Breast epithelium (tissue), 4 donors: Measurements from ENCODE around the gene ASF1B. TPM values are rescaled to one million over a fixed set of nuclear protein-coding genes. Genes with fewer than 3 reads are reported as not detected.
A peak's percentile ranks its signal among the peaks of the same experiment; 100 is the strongest.

Experiments
- DNase-seq, 2 donors: peaks; one replicate each; pipeline ENCODE4 v3.0.0-alpha.2; 2019; ENCODE audit warnings: low spot score in 2 of 2
- H3K27ac ChIP-seq, 2 donors: fragments of 200-600 bp; sonication (generic) in 1 of 2; one replicate each; pipeline ENCODE4 v1.5.1; 2016 to 2019; ENCODE audit warnings: mild to moderate bottlenecking in 1 of 2
- H3K27me3 ChIP-seq, 2 donors: fragments of 200-600 bp; sonication (generic) in 1 of 2; one replicate each; pipeline versions ENCODE4 v1.5.1 to v1.6.0; 2017 to 2019; ENCODE audit warnings: control low read depth in 1 of 2, mild to moderate bottlenecking in 1 of 2
- H3K36me3 ChIP-seq: fragments of 200-600 bp; one replicate; pipeline ENCODE4 v1.5.1; 2019
- H3K4me1 ChIP-seq, 2 donors: fragments of 200-600 bp; sonication (generic); one replicate each; pipeline ENCODE4 v1.5.1; 2016 to 2019; ENCODE audit warnings: control low read depth in 1 of 2
- H3K4me3 ChIP-seq, 3 donors: fragments of 200-600 bp; sonication (generic); 1 replicate in 2 of 3; 2 replicates in 1 of 3; pipeline ENCODE4 v1.5.1; 2016 to 2019; ENCODE audit warnings: mild to moderate bottlenecking in 3 of 3, moderate library complexity in 2 of 3
- H3K9me3 ChIP-seq, 2 donors: fragments of 200-600 bp; sonication (generic) in 1 of 2; one replicate each; pipeline ENCODE4 v1.5.1; 2016 to 2019; ENCODE audit warnings: control low read depth in 1 of 2
- POLR2A ChIP-seq: fragments of 450-650 bp; IDR thresholded peaks from one replicate; pipeline ENCODE4 v1.6.1; 2016; ENCODE audit warnings: antibody characterized with exemption, mild to moderate bottlenecking, moderate library complexity
- POLR2AphosphoS5 ChIP-seq, 3 donors: sonication (generic); formaldehyde crosslinking; IDR thresholded peaks; one replicate each; pipeline ENCODE4 v1.6.1; 2017; ENCODE audit warnings: antibody characterized with exemption in 3 of 3
- intact Hi-C: fragments of 100-400 bp; cut with DNase I; formaldehyde crosslinking; loops from one replicate; pipeline ENCODE4 v1.15.1; 2023; ENCODE audit warnings: low total_unique reads
- total RNA-seq, 3 donors: library from RNA; depleted of rRNA; stranded (reverse); fragments of >200 nt; gene quantifications; one replicate each; pipeline ENCODE4 v1.1.0, GENCODE V29; 2016
- TF ChIP-seq, protein P1 (sequence below), 3 donors: fragments of 450-650 bp; IDR thresholded peaks; one replicate each; pipeline ENCODE4 v1.5.1; 2016 to 2017; ENCODE audit warnings: antibody characterized with exemption in 3 of 3, mild to moderate bottlenecking in 3 of 3, moderate library complexity in 3 of 3

ASF1B gene
- total RNA-seq, 3 donors from 2014 or later = 0.66 to 1.6 (median 1.2) TPM

DNA sequence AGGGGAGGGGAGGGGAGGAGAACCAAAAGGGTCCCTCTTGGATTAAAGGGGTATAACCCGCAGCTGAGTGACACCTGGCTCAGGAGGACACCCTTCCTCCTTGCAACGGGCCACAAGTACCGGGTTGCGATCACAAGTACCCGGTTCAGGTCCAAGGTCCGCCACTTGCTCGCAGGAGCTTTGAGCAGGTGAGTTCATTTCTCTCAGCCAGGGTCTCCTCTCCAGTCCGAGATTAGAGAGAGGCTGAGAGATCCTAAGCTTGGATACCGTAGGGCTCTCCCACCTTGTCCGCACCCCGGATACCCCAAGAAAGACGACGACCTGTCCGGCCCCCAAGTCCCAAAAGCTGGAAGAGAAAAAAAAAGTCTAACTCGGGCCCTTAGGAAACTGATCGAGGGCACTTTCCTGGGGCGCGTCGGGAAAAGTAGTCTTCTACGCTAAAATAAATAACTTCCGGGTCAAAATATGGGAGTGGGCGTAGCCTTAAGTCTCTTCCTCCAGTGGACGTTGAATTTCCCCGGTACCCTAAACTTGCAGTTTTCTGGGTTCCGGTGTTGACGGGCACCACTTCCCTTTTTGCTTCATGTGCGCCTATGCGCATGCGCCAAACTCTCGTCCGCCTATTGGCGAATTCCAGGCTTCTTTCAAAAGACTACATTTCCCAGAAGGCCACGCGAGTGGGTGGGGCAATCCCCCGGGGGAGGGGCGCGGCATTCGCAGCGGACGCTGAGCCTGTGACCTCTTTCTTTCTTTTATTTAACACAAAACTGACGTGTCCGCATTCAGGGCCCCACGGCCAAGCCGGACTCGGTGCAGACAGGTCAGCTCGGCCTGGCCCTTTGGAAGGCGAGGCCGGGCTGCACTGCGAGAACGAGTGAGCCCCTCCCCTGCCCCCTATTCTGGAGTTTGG is 55.2 kb downstream of the ASF1B start:
- H3K36me3 ChIP-seq = no peaks in the 10 kb centered on the region
- TF ChIP-seq, protein P1, sequence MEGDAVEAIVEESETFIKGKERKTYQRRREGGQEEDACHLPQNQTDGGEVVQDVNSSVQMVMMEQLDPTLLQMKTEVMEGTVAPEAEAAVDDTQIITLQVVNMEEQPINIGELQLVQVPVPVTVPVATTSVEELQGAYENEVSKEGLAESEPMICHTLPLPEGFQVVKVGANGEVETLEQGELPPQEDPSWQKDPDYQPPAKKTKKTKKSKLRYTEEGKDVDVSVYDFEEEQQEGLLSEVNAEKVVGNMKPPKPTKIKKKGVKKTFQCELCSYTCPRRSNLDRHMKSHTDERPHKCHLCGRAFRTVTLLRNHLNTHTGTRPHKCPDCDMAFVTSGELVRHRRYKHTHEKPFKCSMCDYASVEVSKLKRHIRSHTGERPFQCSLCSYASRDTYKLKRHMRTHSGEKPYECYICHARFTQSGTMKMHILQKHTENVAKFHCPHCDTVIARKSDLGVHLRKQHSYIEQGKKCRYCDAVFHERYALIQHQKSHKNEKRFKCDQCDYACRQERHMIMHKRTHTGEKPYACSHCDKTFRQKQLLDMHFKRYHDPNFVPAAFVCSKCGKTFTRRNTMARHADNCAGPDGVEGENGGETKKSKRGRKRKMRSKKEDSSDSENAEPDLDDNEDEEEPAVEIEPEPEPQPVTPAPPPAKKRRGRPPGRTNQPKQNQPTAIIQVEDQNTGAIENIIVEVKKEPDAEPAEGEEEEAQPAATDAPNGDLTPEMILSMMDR (IDR thresholded peaks at IDR 0.05) = peak in 1 of 3 donors; percentile 20
- TF ChIP-seq POLR2AphosphoS5 (IDR thresholded peaks at IDR 0.05) (peak; percentile 75 to 92 (median 91)), POLR2A (peak; percentile 70)
- H3K27ac ChIP-seq = peak overlapping the region; percentile 94 to 96
- H3K27me3 ChIP-seq = no peaks in the 10 kb centered on the region
- no peaks in the 10 kb centered on the region for H3K4me1 ChIP-seq
- H3K9me3 ChIP-seq = no peaks in the 10 kb centered on the region
- intact Hi-C loops = no loop called here
- H3K4me3 ChIP-seq = peak overlapping the region; percentile 77 to 80 (median 78)
- peak; percentile 99 for DNase-seq

DNA sequence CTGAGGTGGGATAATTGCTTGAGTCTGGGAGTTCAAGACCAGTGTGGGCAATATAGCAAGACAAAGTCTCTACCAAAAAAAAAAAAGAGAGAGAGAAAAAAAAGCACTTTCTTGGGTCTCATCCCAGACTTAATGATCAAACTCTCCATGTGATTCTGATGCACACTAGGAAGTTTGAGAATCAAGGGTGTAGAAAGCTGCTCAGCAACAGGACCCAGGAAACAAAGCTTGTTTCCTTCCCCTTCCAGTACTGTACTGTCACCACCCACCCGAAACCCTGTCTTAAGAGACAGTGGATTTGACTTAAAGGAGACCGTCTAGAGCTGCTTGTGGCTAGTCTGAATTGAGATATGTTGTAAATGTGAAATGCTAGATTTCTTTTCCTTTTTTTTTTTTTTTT is 58.0 kb downstream of the ASF1B start:
- Histone ChIP-seq H3K36me3 (no peaks in the 10 kb centered on the region), H3K27ac (no peak overlapping the region), H3K9me3 (no peaks in the 10 kb centered on the region), H3K4me3 (no peak overlapping the region), H3K4me1 (no peaks in the 10 kb centered on the region), H3K27me3 (no peaks in the 10 kb centered on the region)
- no peak for DNase-seq
- intact Hi-C loops = loop anchor here (10.0 kb wide), 1 partner anchor 194 kb away; no protein-coding TSS in a partner anchor
- no peak for TF ChIP-seq POLR2A
- TF ChIP-seq POLR2AphosphoS5 (IDR thresholded peaks at IDR 0.05) = no peak
- TF ChIP-seq, protein P1 (IDR thresholded peaks at IDR 0.05) = no peak

DNA sequence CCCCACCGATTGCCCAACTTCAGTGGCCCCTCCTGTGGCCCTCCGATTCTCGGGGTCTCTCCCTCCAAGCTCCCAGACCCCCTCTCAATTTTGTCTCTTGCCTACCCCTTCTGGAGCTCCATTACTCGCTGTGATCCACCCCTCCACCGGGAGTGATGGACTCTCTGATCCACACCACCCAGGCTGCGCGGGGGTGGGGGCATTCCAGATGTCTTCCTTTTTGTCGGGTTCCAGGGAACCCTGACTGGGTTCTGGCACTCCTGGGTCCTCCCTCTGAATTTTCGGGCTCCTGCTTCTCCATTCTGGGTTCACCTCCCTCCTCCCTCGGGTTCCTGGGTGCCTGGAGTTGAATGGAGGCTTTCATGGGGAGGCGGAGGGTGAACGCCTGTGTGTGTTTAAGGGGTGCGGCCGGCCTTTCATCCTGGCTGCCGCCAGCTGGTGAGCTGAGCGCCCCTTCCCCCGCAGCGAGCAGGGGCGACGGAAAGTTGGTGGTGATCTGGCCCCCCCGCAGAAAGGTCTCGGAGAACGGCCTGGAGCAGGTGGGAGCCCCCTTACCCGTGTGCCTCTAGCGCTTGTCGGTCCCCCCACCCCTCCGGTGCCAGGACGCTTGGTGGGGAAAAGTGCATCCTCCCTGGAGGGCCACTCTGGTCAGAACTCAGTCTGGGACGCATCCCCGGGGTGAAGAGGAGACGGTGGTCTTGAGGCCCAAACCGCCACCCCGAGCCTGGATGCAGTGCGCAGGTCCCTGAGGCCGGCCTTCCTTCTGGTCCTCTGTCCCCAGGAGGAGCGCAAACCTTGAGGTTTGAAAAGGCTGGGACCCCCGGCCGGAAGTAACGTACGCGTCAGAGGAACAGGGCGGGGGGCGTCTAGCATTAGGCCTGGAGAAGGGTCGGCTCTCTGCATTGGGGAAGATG is 62.2 kb downstream of the ASF1B start:
- Histone ChIP-seq H3K27ac (peak overlapping the region; percentile 86 to 93), H3K9me3 (no peaks in the 10 kb centered on the region), H3K27me3 (no peaks in the 10 kb centered on the region), H3K4me1 (no peaks in the 10 kb centered on the region), H3K4me3 (peak overlapping the region; percentile 63 to 73 (median 71)), H3K36me3 (no peaks in the 10 kb centered on the region)
- no peak for DNase-seq
- TF ChIP-seq POLR2A (no peak), POLR2AphosphoS5 (IDR thresholded peaks at IDR 0.05) (no peak)
- TF ChIP-seq, protein P1 (IDR thresholded peaks at IDR 0.05) = no peak
- intact Hi-C loops = loop anchor here (10.0 kb wide), 1 partner anchor 189 kb away; no protein-coding TSS in a partner anchor

DNA sequence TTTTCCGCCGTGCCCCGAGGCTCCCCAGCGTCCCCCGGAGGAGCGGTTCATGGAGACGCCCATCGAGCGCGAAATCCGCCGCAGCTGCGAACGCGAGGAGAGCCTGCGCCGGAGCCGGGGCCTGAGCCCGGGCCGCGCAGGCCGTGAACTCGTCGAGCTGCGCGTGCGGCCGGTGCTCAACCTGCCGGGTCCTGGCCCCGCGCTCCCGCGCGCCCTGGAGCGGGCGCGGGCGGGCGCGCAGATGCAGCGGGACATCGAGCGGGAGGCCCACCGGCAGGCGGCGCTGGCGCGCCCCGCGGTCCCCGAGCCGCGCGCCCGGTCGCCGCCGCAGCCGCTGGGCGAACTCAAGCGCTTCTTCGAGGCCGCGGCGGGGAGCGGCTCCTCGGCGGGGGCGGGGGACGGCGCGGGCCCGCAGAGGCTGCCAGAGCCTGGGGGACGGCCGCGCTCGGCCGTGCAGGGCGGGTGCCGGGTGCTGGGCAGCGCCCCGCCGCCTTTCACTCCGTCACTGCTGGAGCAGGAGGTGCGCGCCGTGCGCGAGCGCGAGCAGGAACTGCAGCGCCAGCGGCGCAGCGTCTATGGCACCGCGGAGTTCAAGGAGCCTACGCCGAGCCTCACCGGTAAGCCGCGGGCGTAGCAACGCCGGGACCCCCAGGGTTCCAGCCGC is 63.0 kb downstream of the ASF1B start:
- Histone ChIP-seq H3K4me3 (peak overlapping the region; percentile 63 to 73 (median 71)), H3K27ac (peak overlapping the region; percentile 86 to 93), H3K9me3 (no peaks in the 10 kb centered on the region), H3K4me1 (no peaks in the 10 kb centered on the region), H3K36me3 (no peaks in the 10 kb centered on the region), H3K27me3 (no peaks in the 10 kb centered on the region)
- TF ChIP-seq POLR2A (no peak), POLR2AphosphoS5 (IDR thresholded peaks at IDR 0.05) (peak in 1 of 3 donors; percentile 26)
- TF ChIP-seq, protein P1 (IDR thresholded peaks at IDR 0.05) = peak in 1 of 3 donors; percentile 94
- DNase-seq = peak; percentile 59 to 68
- intact Hi-C loops = loop anchor here (10.0 kb wide), 1 partner anchor 189 kb away; no protein-coding TSS in a partner anchor
